Esophagus muscularis mucosa (tissue), 4 donors: Measurements from ENCODE around the gene TF. TPM values are rescaled to one million over a fixed set of nuclear protein-coding genes. Genes with fewer than 3 reads are reported as not detected.

Experiments used
- DNase-seq: peaks from one replicate; pipeline ENCODE4 v3.0.0-alpha.2; 2017; ENCODE audit errors: extremely low spot score
- H3K27ac ChIP-seq, 4 donors: fragments of 200-600 bp; sonication (generic); replicated peaks in 1 of 4; 1 replicate in 3 of 4; 2 replicates in 1 of 4; pipeline ENCODE4 v1.5.1; 2016 to 2019; ENCODE audit warnings: mild to moderate bottlenecking in 1 of 4
- H3K27me3 ChIP-seq, 4 donors: fragments of 200-600 bp; sonication (generic); one replicate each; pipeline versions ENCODE4 v1.5.1 to v1.6.0; 2016 to 2019
- H3K36me3 ChIP-seq, 4 donors: fragments of 200-600 bp; sonication (generic); one replicate each; pipeline ENCODE4 v1.5.1; 2016 to 2019
- H3K4me1 ChIP-seq, 4 donors: fragments of 200-600 bp; sonication (generic); one replicate each; pipeline ENCODE4 v1.5.1; 2016 to 2019
- H3K4me3 ChIP-seq, 4 donors: fragments of 200-600 bp; sonication (generic); 1 replicate in 2 of 4; 2 replicates in 2 of 4; pipeline ENCODE4 v1.5.1; 2016 to 2019; ENCODE audit warnings: mild to moderate bottlenecking in 4 of 4, moderate library complexity in 1 of 4
- H3K9me3 ChIP-seq, 4 donors: fragments of 200-600 bp; sonication (generic); 1 replicate in 3 of 4; 2 replicates in 1 of 4; pipeline ENCODE4 v1.5.1; 2016 to 2019
- CTCF ChIP-seq, 3 experiments: fragments of 200-600 bp in 2 of 3; fragments of 450-650 bp in 1 of 3; sonication (generic) in 2 of 3; IDR thresholded peaks; one replicate each; pipeline ENCODE4 v1.5.1; 2017 to 2019; ENCODE audit warnings: antibody characterized with exemption in 3 of 3, mild to moderate bottlenecking in 2 of 3, moderate library complexity in 1 of 3
- EP300 ChIP-seq: sonication (generic); formaldehyde crosslinking; IDR thresholded peaks from one replicate; pipeline ENCODE4 v1.6.1; 2017; ENCODE audit warnings: antibody characterized with exemption
- POLR2A ChIP-seq: fragments of 450-650 bp; IDR thresholded peaks from one replicate; pipeline ENCODE4 v1.6.1; 2017; ENCODE audit warnings: antibody characterized with exemption, moderate library complexity, mild to moderate bottlenecking, low read depth
- POLR2AphosphoS5 ChIP-seq, 2 donors: sonication (generic); formaldehyde crosslinking; IDR thresholded peaks; one replicate each; pipeline ENCODE4 v1.6.1; 2017; ENCODE audit warnings: antibody characterized with exemption in 2 of 2
- WGBS: methylation state at CpG from one replicate; pipeline ENCODE4 v1.1.5; 2018; 5-methylcytosine and 5-hydroxymethylcytosine counted together
- intact Hi-C: fragments of 100-400 bp; cut with DNase I; formaldehyde crosslinking; loops from one replicate; pipeline ENCODE4 v1.15.1; 2023
- total RNA-seq, 4 donors: library from RNA; depleted of rRNA; stranded (reverse); fragments of >200 nt; gene quantifications; one replicate each; pipeline versions ENCODE4 v1.1.0 to v1.2.1, GENCODE V29; 2016

Gene TF
- total RNA-seq: 1 to 10 TPM in 1 of 4 donors, under 1 TPM in 3; under 0.01 to 3.1 (median 0.28) TPM

GRCh38 chr3:133745981-133746711 lies at the start of gene TF:
TF (plus strand) TSS chr3:133746393; CDS start chr3:133746441, 48 bp downstream.
- peak within 1 kb of the TSS in 3 of 4 donors; percentile 6 to 35 (median 28) for H3K4me3 ChIP-seq
- H3K4me1 ChIP-seq: peaks cover 0 to 14% (median 7%) of the 10 kb centered on the region in 4 donors
- TF ChIP-seq POLR2A (no peak), CTCF (IDR thresholded peaks at IDR 0.05) (no peak), EP300 (no peak), POLR2AphosphoS5 (IDR thresholded peaks at IDR 0.05) (no peak)
- WGBS: 12% methylated on average over 32 of the region's 50 CpGs
- H3K36me3 ChIP-seq: no peaks in the 10 kb centered on the region
- no peak within 1 kb of the TSS for H3K27ac ChIP-seq
- DNase-seq: peak; percentile 89
- H3K27me3 ChIP-seq: peaks cover 0 to 53% (median 5%) of the 10 kb centered on the region in 4 donors
- intact Hi-C loops: no loop called here
- no peaks in the 10 kb centered on the region for H3K9me3 ChIP-seq

GRCh38 chr3:133697960-133698359 lies 48.2 kb upstream of the TF start:
- DNase-seq: no peak
- Histone ChIP-seq H3K4me3 (no peak overlapping the region), H3K9me3 (peaks cover 0 to 4% (median 0%) of the 10 kb centered on the region in 4 donors), H3K27me3 (no peaks in the 10 kb centered on the region), H3K4me1 (no peaks in the 10 kb centered on the region), H3K36me3 (no peaks in the 10 kb centered on the region), H3K27ac (no peak overlapping the region)
- no peak for TF ChIP-seq CTCF (IDR thresholded peaks at IDR 0.05)
- TF ChIP-seq POLR2A: no peak
- no peak for TF ChIP-seq POLR2AphosphoS5 (IDR thresholded peaks at IDR 0.05)
- no peak for TF ChIP-seq EP300
- intact Hi-C loops: no loop called here
- 80% methylated on average over 2 of the region's 2 CpGs for WGBS

- peak; percentile 75 for DNase-seq
- 75% methylated on average over 2 of the region's 2 CpGs for WGBS
- intact Hi-C loops: no loop called here
Observed at GRCh38 chr3:133699467-133699866, 46.7 kb upstream of the TF start.

GRCh38 chr3:133699903-133700302 lies 46.3 kb upstream of the TF start:
- 88% methylated on average over 3 of the region's 3 CpGs for WGBS
- TF ChIP-seq CTCF (IDR thresholded peaks at IDR 0.05): no peak
- no peak for TF ChIP-seq POLR2AphosphoS5 (IDR thresholded peaks at IDR 0.05)
- no peak for TF ChIP-seq POLR2A
- no peak for TF ChIP-seq EP300
- Histone ChIP-seq H3K27ac (no peak overlapping the region), H3K36me3 (no peaks in the 10 kb centered on the region), H3K4me3 (no peak overlapping the region), H3K9me3 (peaks cover 0 to 4% (median 0%) of the 10 kb centered on the region in 4 donors), H3K4me1 (no peaks in the 10 kb centered on the region), H3K27me3 (no peaks in the 10 kb centered on the region)
- intact Hi-C loops: no loop called here
- DNase-seq: peak; percentile 83

More at GRCh38 chr3:133699467-133699866, 46.7 kb upstream of the TF start:
- peaks cover 0 to 4% (median 0%) of the 10 kb centered on the region in 4 donors for H3K9me3 ChIP-seq
- no peaks in the 10 kb centered on the region for H3K27me3 ChIP-seq
- H3K27ac ChIP-seq: no peak overlapping the region
- no peak for TF ChIP-seq POLR2AphosphoS5 (IDR thresholded peaks at IDR 0.05)
- TF ChIP-seq EP300: no peak
- TF ChIP-seq POLR2A: no peak
- TF ChIP-seq CTCF (IDR thresholded peaks at IDR 0.05): no peak
- H3K4me1 ChIP-seq: no peaks in the 10 kb centered on the region
- no peaks in the 10 kb centered on the region for H3K36me3 ChIP-seq
- H3K4me3 ChIP-seq: no peak overlapping the region
